Prostate gland (tissue), 2 donors: Measurements from ENCODE around the gene KCNQ5. TPM values are rescaled to one million over a fixed set of nuclear protein-coding genes. Genes with fewer than 3 reads are reported as not detected.

Experiments used
- DNase-seq: peaks from one replicate; pipeline ENCODE4 v3.0.0-alpha.2; 2019; ENCODE audit warnings: low spot score
- H3K27ac ChIP-seq, 2 donors: fragments of 200-600 bp; sonication (generic); 2 replicates each; pipeline ENCODE4 v1.5.1; 2017 to 2019
- H3K27me3 ChIP-seq: fragments of 200-600 bp; sonication (generic); replicated peaks from 2 replicates; pipeline ENCODE4 v1.5.1; 2019; ENCODE audit not compliant: insufficient read depth
- H3K36me3 ChIP-seq, 2 donors: fragments of 200-600 bp; sonication (generic); 1 replicate in 1 of 2; 2 replicates in 1 of 2; pipeline versions ENCODE4 v1.5.1 to v1.8.1; 2017 to 2019
- H3K4me1 ChIP-seq: fragments of 200-600 bp; sonication (generic); replicated peaks from 2 replicates; pipeline ENCODE4 v1.5.1; 2019
- H3K4me3 ChIP-seq, 2 donors: fragments of 200-600 bp; sonication (generic); 2 replicates each; pipeline ENCODE4 v1.5.1; 2017 to 2019
- H3K9me3 ChIP-seq: fragments of 200-600 bp; sonication (generic); 2 replicates; pipeline ENCODE4 v1.5.1; 2017
- CTCF ChIP-seq, 4 experiments: fragments of 200-600 bp in 2 of 4; fragments of 450-650 bp in 2 of 4; sonication (generic) in 2 of 4; IDR thresholded peaks; 1 replicate in 3 of 4; 2 replicates in 1 of 4; pipeline ENCODE4 v1.5.1; 2016 to 2019; ENCODE audit warnings: antibody characterized with exemption in 4 of 4, mild to moderate bottlenecking in 2 of 4, moderate library complexity in 2 of 4
- POLR2A ChIP-seq: fragments of 450-650 bp; IDR thresholded peaks from one replicate; pipeline ENCODE4 v1.6.1; 2016; ENCODE audit warnings: antibody characterized with exemption, mild to moderate bottlenecking
- POLR2AphosphoS5 ChIP-seq: sonication (generic); formaldehyde crosslinking; IDR thresholded peaks from one replicate; pipeline ENCODE4 v1.6.1; 2017; ENCODE audit warnings: antibody characterized with exemption
- WGBS: methylation state at CpG from one replicate; pipeline ENCODE4 v1.1.5; 2018; 5-methylcytosine and 5-hydroxymethylcytosine counted together
- intact Hi-C: fragments of 100-400 bp; cut with DNase I; formaldehyde crosslinking; loops from one replicate; pipeline ENCODE4 v1.14.2; 2022
- total RNA-seq, 2 donors: library from RNA; depleted of rRNA; stranded (reverse); fragments of >200 nt; gene quantifications; one replicate each; pipeline ENCODE4 v1.1.0, GENCODE V29; 2016

The KCNQ5 gene
- total RNA-seq, 2 donors from 2014 or later, result 3.6 to 4.1 TPM

GRCh38 chr6:73042892-73043291 lies 421.0 kb downstream of the KCNQ5 start:
- no peak overlapping the region for H3K4me3 ChIP-seq
- H3K9me3 ChIP-seq, result no peaks in the 10 kb centered on the region
- H3K4me1 ChIP-seq, result no peaks in the 10 kb centered on the region
- H3K27ac ChIP-seq, result no peak overlapping the region
- TF ChIP-seq POLR2AphosphoS5 (no peak), POLR2A (no peak), CTCF (IDR thresholded peaks at IDR 0.05) (no peak)
- 97% methylated on average over 1 of the region's 1 CpG for WGBS
- no peak for DNase-seq
- H3K27me3 ChIP-seq, result no peaks in the 10 kb centered on the region
- intact Hi-C loops, result no loop called here
- no peaks in the 10 kb centered on the region for H3K36me3 ChIP-seq

GRCh38 chr6:73043446-73043845 lies 421.6 kb downstream of the KCNQ5 start:
- DNase-seq, result no peak
- intact Hi-C loops, result no loop called here
- H3K4me1 ChIP-seq, result no peaks in the 10 kb centered on the region
- 66% methylated on average over 1 of the region's 1 CpG for WGBS
- no peaks in the 10 kb centered on the region for H3K36me3 ChIP-seq
- H3K27ac ChIP-seq, result no peak overlapping the region
- H3K27me3 ChIP-seq, result no peaks in the 10 kb centered on the region
- H3K4me3 ChIP-seq, result no peak overlapping the region
- no peak for TF ChIP-seq POLR2AphosphoS5
- TF ChIP-seq POLR2A, result no peak
- TF ChIP-seq CTCF (IDR thresholded peaks at IDR 0.05), result no peak
- no peaks in the 10 kb centered on the region for H3K9me3 ChIP-seq

GRCh38 chr6:73045609-73046008 lies 423.7 kb downstream of the KCNQ5 start:
- Histone ChIP-seq H3K4me1 (no peaks in the 10 kb centered on the region), H3K9me3 (no peaks in the 10 kb centered on the region), H3K36me3 (no peaks in the 10 kb centered on the region), H3K4me3 (no peak overlapping the region), H3K27me3 (no peaks in the 10 kb centered on the region), H3K27ac (no peak overlapping the region)
- DNase-seq, result no peak
- TF ChIP-seq POLR2A, result no peak
- TF ChIP-seq POLR2AphosphoS5, result no peak
- no peak for TF ChIP-seq CTCF (IDR thresholded peaks at IDR 0.05)
- WGBS, result 64% methylated on average over 2 of the region's 2 CpGs
- intact Hi-C loops, result no loop called here

- WGBS, result 47% methylated on average over 2 of the region's 2 CpGs
- Histone ChIP-seq H3K27ac (no peak overlapping the region), H3K4me1 (no peaks in the 10 kb centered on the region), H3K36me3 (no peaks in the 10 kb centered on the region), H3K4me3 (no peak overlapping the region), H3K27me3 (no peaks in the 10 kb centered on the region), H3K9me3 (no peaks in the 10 kb centered on the region)
- no peak for TF ChIP-seq CTCF (IDR thresholded peaks at IDR 0.05)
- no peak for TF ChIP-seq POLR2A
- TF ChIP-seq POLR2AphosphoS5, result no peak
- intact Hi-C loops, result no loop called here
- no peak for DNase-seq
Observed at GRCh38 chr6:73047801-73048200, 425.9 kb downstream of the KCNQ5 start.

- Histone ChIP-seq H3K27me3 (no peaks in the 10 kb centered on the region), H3K27ac (no peak overlapping the region), H3K4me1 (no peaks in the 10 kb centered on the region), H3K36me3 (no peaks in the 10 kb centered on the region), H3K4me3 (no peak overlapping the region), H3K9me3 (no peaks in the 10 kb centered on the region)
- no peak for DNase-seq
- TF ChIP-seq POLR2AphosphoS5, result no peak
- no peak for TF ChIP-seq POLR2A
- TF ChIP-seq CTCF (IDR thresholded peaks at IDR 0.05), result no peak
- 98% methylated on average over 1 of the region's 1 CpG for WGBS
- intact Hi-C loops, result no loop called here
Observed at GRCh38 chr6:73049971-73050594, 428.2 kb downstream of the KCNQ5 start.
